ENCODE measurements around the gene PDCD2. TPM values are rescaled to one million over a fixed set of nuclear protein-coding genes. Genes with fewer than 3 reads are reported as not detected.

The PDCD2 gene
- total and polyA plus RNA-seq, 2 experiments from 2014 or later: 65.2 to 77.8 TPM

GRCh38 chr6:170564936-170565530 is 19.4 kb downstream of the PDCD2 start:
- TF ChIP-seq CTCF (IDR thresholded peaks at IDR 0.05; ENCODE audit: poor library complexity) (no peak), EZH2 (IDR thresholded peaks at IDR 0.05; ENCODE audit: borderline replicate concordance) (no peak), EZH2phosphoT487 (IDR thresholded peaks at IDR 0.05; ENCODE audit: low read depth, severe bottlenecking, unreplicated experiment) (no peak)
- 96% methylated on average over 8 of the region's 8 CpGs for WGBS (ENCODE audit: low lambda C conversion rate, missing lambda C conversion rate)
- Histone ChIP-seq H3K36me3 (replicated peaks; ENCODE audit: insufficient read depth, low read depth) (no peaks in the 10 kb centered on the region), H3K4me3 (no peak overlapping the region), H2AFZ (no peak overlapping the region), H3K79me2 (peaks cover 21% of the 10 kb centered on the region), H4K20me1 (ENCODE audit: insufficient read depth, poor library complexity, severe bottlenecking) (no peaks in the 10 kb centered on the region), H3K9me2 (replicated peaks; ENCODE audit: insufficient read depth) (no peaks in the 10 kb centered on the region), H3K4me2 (no peak overlapping the region), H3K9me3 (ENCODE audit: low read depth) (no peaks in the 10 kb centered on the region), H3K27me3 (no peaks in the 10 kb centered on the region), H3K4me1 (ENCODE audit: insufficient read depth) (no peaks in the 10 kb centered on the region), H3K27ac (no peak overlapping the region)
- no peak for DNase-seq (ENCODE audit: low spot score)

- DNase-seq (ENCODE audit: low spot score): no peak
- Histone ChIP-seq H3K9me2 (replicated peaks; ENCODE audit: insufficient read depth) (no peaks in the 10 kb centered on the region), H4K20me1 (ENCODE audit: insufficient read depth, poor library complexity, severe bottlenecking) (no peaks in the 10 kb centered on the region), H3K4me3 (no peak overlapping the region), H2AFZ (no peak overlapping the region), H3K36me3 (replicated peaks; ENCODE audit: insufficient read depth, low read depth) (no peaks in the 10 kb centered on the region), H3K4me2 (no peak overlapping the region), H3K9me3 (ENCODE audit: low read depth) (no peaks in the 10 kb centered on the region), H3K27ac (no peak overlapping the region), H3K79me2 (peaks cover 42% of the 10 kb centered on the region), H3K4me1 (ENCODE audit: insufficient read depth) (no peaks in the 10 kb centered on the region), H3K27me3 (no peaks in the 10 kb centered on the region)
- WGBS (ENCODE audit: low lambda C conversion rate, missing lambda C conversion rate): 92% methylated on average over 4 of the region's 4 CpGs
- no peak for TF ChIP-seq EZH2phosphoT487 (IDR thresholded peaks at IDR 0.05; ENCODE audit: low read depth, severe bottlenecking, unreplicated experiment)
- no peak for TF ChIP-seq EZH2 (IDR thresholded peaks at IDR 0.05; ENCODE audit: borderline replicate concordance)
- no peak for TF ChIP-seq CTCF (IDR thresholded peaks at IDR 0.05; ENCODE audit: poor library complexity)
Measured at GRCh38 chr6:170561555-170561954, 22.9 kb downstream of the PDCD2 start.

GRCh38 chr6:170555305-170555704 is 29.1 kb downstream of the PDCD2 start:
- Histone ChIP-seq H3K27me3 (no peaks in the 10 kb centered on the region), H3K36me3 (replicated peaks; ENCODE audit: insufficient read depth, low read depth) (no peaks in the 10 kb centered on the region), H3K4me2 (peak overlapping the region; percentile 90), H3K4me3 (peak overlapping the region; percentile 48), H4K20me1 (ENCODE audit: insufficient read depth, poor library complexity, severe bottlenecking) (peaks cover 24% of the 10 kb centered on the region), H3K79me2 (peaks cover 72% of the 10 kb centered on the region), H3K4me1 (ENCODE audit: insufficient read depth) (peaks cover 22% of the 10 kb centered on the region), H3K9me2 (replicated peaks; ENCODE audit: insufficient read depth) (no peaks in the 10 kb centered on the region), H3K27ac (no peak overlapping the region), H2AFZ (no peak overlapping the region), H3K9me3 (ENCODE audit: low read depth) (no peaks in the 10 kb centered on the region)
- 75% methylated on average over 3 of the region's 3 CpGs for WGBS (ENCODE audit: low lambda C conversion rate, missing lambda C conversion rate)
- TF ChIP-seq EZH2phosphoT487 (IDR thresholded peaks at IDR 0.05; ENCODE audit: low read depth, severe bottlenecking, unreplicated experiment) (no peak), EZH2 (IDR thresholded peaks at IDR 0.05; ENCODE audit: borderline replicate concordance) (no peak), CTCF (IDR thresholded peaks at IDR 0.05; ENCODE audit: poor library complexity) (no peak)
- DNase-seq (ENCODE audit: low spot score): no peak

Measured in hepatocyte (in vitro differentiated cells).